PC-9 (cell line): ENCODE results near the gene USP38.

Experiments
- CTCF ChIP-seq: fragments of 200-600 bp; sonication (generic); conservative IDR thresholded peaks from 2 replicates; pipeline ENCODE4 v1.6.1; 2017; ENCODE audit warnings: mixed run types, antibody characterized with exemption, mild to moderate bottlenecking, moderate library complexity
- EZH2 ChIP-seq: fragments of 200-600 bp; sonication (generic); IDR thresholded peaks from 2 replicates; pipeline ENCODE4 v1.8.0; 2017; ENCODE audit warnings: antibody characterized with exemption, low read depth

DNA sequence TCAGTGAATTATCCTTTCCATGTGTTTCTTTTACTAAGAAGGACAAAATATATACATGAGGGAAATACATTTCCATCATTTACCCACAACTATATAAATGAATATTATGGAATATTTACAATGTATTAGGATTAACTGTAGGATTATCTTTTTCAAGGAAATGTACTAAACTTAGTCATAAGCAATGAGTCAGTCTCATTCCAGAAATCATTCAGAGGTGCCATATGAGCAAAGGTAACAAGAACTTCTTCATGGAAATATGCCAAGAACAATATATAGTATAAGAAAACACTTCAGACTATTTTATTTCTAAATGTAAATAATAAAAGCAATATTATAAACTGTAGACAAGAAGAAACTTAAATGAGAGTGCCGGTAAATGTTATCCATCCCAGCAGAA is 67.1 kb downstream of the USP38 start:
- no peak for TF ChIP-seq CTCF
- no peak for TF ChIP-seq EZH2
